H9 (cell line): ENCODE measurements around the gene SULF2. TPM values are rescaled to one million over a fixed set of nuclear protein-coding genes. Genes with fewer than 3 reads are reported as not detected.

Experiments used
- DNase-seq: peaks from one replicate; pipeline ENCODE4 v3.0.0-alpha.2; 2017
- H2AFZ ChIP-seq: one replicate; pipeline ENCODE4 v1.6.1; 2013; ENCODE audit warnings: mild to moderate bottlenecking, low read length, control low read depth, moderate library complexity
- H2AK5ac ChIP-seq: 2 replicates; pipeline ENCODE4 v1.6.1; 2013; ENCODE audit warnings: low read length, control low read depth, mixed read lengths; ENCODE audit not compliant: insufficient read length
- H2BK120ac ChIP-seq: one replicate; pipeline ENCODE4 v1.6.1; 2013; ENCODE audit warnings: low read depth, mild to moderate bottlenecking, low read length, control low read depth, inconsistent platforms; ENCODE audit not compliant: poor library complexity, severe bottlenecking
- H2BK12ac ChIP-seq: 2 replicates; pipeline ENCODE4 v1.6.1; 2013; ENCODE audit warnings: low read length, control low read depth, mixed read lengths, low read depth; ENCODE audit not compliant: insufficient read length
- H2BK15ac ChIP-seq: 2 replicates; pipeline ENCODE4 v1.6.1; 2013; ENCODE audit warnings: low read depth, low read length, control low read depth
- H2BK20ac ChIP-seq: one replicate; pipeline ENCODE4 v1.6.1; 2013; ENCODE audit warnings: low read depth, mild to moderate bottlenecking, low read length, control low read depth, inconsistent platforms; ENCODE audit not compliant: poor library complexity, severe bottlenecking
- H2BK5ac ChIP-seq: 2 replicates; pipeline ENCODE4 v1.6.1; 2013; ENCODE audit warnings: low read length, control low read depth, mixed read lengths; ENCODE audit not compliant: insufficient read length
- H3K14ac ChIP-seq: 2 replicates; pipeline ENCODE4 v1.6.1; 2013; ENCODE audit warnings: low read length, control low read depth; ENCODE audit not compliant: insufficient read depth
- H3K18ac ChIP-seq: 2 replicates; pipeline ENCODE4 v1.6.1; 2013; ENCODE audit warnings: low read depth, mild to moderate bottlenecking, mixed read lengths, low read length, control low read depth; ENCODE audit not compliant: insufficient read length
- H3K23ac ChIP-seq: 2 replicates; pipeline ENCODE4 v1.6.1; 2013; ENCODE audit warnings: low read length, control low read depth, mixed read lengths, low read depth; ENCODE audit not compliant: insufficient read length
- H3K23me2 ChIP-seq: 2 replicates; pipeline ENCODE4 v1.6.1; 2013; ENCODE audit warnings: low read depth, mild to moderate bottlenecking, mixed read lengths, low read length, control low read depth; ENCODE audit not compliant: insufficient read length, poor library complexity, severe bottlenecking
- H3K27ac ChIP-seq: 2 replicates; pipeline ENCODE4 v1.5.1; 2013; ENCODE audit warnings: low read length, control low read depth, mixed read lengths, low read depth; ENCODE audit not compliant: insufficient read length
- H3K27me3 ChIP-seq: 2 replicates; pipeline ENCODE4 v1.6.1; 2013; ENCODE audit warnings: low read length, control low read depth, inconsistent platforms; ENCODE audit not compliant: insufficient read depth
- H3K4ac ChIP-seq: 2 replicates; pipeline ENCODE4 v1.6.1; 2013; ENCODE audit warnings: low read depth, mild to moderate bottlenecking, control low read depth, inconsistent platforms, low read length, moderate library complexity
- H3K4me1 ChIP-seq: 2 replicates; pipeline ENCODE4 v1.6.1; 2013; ENCODE audit warnings: low read length, control low read depth, inconsistent platforms; ENCODE audit not compliant: insufficient read depth
- H3K4me2 ChIP-seq: 2 replicates; pipeline ENCODE4 v1.6.1; 2013; ENCODE audit warnings: low read length, control low read depth, mixed read lengths; ENCODE audit not compliant: insufficient read length, insufficient read depth
- H3K56ac ChIP-seq: 2 replicates; pipeline ENCODE4 v1.6.1; 2013; ENCODE audit warnings: low read depth, mild to moderate bottlenecking, mixed read lengths, low read length, control low read depth; ENCODE audit not compliant: insufficient read length
- H3K79me1 ChIP-seq: 2 replicates; pipeline ENCODE4 v1.6.1; 2013; ENCODE audit warnings: low read depth, mild to moderate bottlenecking, moderate library complexity, low read length, control low read depth, inconsistent platforms; ENCODE audit not compliant: insufficient read depth, poor library complexity, severe bottlenecking
- H3K79me2 ChIP-seq: 2 replicates; pipeline ENCODE4 v1.6.1; 2013; ENCODE audit warnings: low read length, control low read depth, inconsistent platforms; ENCODE audit not compliant: insufficient read depth
- H3K9ac ChIP-seq: 2 replicates; pipeline ENCODE4 v1.6.1; 2013; ENCODE audit warnings: low read length, control low read depth, mixed read lengths; ENCODE audit not compliant: insufficient read length; ENCODE audit errors: extremely low read depth
- H3K9me3 ChIP-seq: one replicate; pipeline ENCODE4 v1.6.1; 2013; ENCODE audit warnings: low read depth, low read length, inconsistent platforms; ENCODE audit not compliant: control insufficient read depth
- H3T11ph ChIP-seq: one replicate; pipeline ENCODE4 v1.6.1; 2013; ENCODE audit warnings: mild to moderate bottlenecking, low read length, control low read depth, inconsistent platforms
- H4K20me1 ChIP-seq: one replicate; pipeline ENCODE4 v1.6.1; 2013; ENCODE audit not compliant: control insufficient read depth, insufficient read length, insufficient read depth
- H4K5ac ChIP-seq: 2 replicates; pipeline ENCODE4 v1.6.1; 2013; ENCODE audit warnings: low read depth, mild to moderate bottlenecking, mixed read lengths, low read length, control low read depth; ENCODE audit not compliant: insufficient read length
- H4K8ac ChIP-seq: replicated peaks from 2 replicates; pipeline ENCODE4 v1.6.1; 2013; ENCODE audit warnings: low read length, control low read depth, mixed read lengths, low read depth; ENCODE audit not compliant: insufficient read length
- H4K91ac ChIP-seq: 2 replicates; pipeline ENCODE4 v1.6.1; 2013; ENCODE audit warnings: low read depth, mild to moderate bottlenecking, moderate library complexity, mixed read lengths, low read length, control low read depth; ENCODE audit not compliant: insufficient read length
- H3K27ac Mint-ChIP-seq, 3 experiments: 2 replicates in 2 of 3; 3 replicates in 1 of 3; pipeline ENCODE4 v1.8.0; 2020 to 2021; ENCODE audit warnings: mixed read lengths in 3 of 3, mild to moderate bottlenecking in 1 of 3, moderate library complexity in 1 of 3
- H3K27me3 Mint-ChIP-seq: 2 replicates; pipeline ENCODE4 v1.8.0; 2021; ENCODE audit warnings: low read depth, mild to moderate bottlenecking, moderate library complexity, mixed read lengths
- H3K36me3 Mint-ChIP-seq, 3 experiments: 2 replicates in 2 of 3; 3 replicates in 1 of 3; pipeline ENCODE4 v1.8.0; 2020 to 2021; ENCODE audit warnings: low read depth in 3 of 3, mixed read lengths in 3 of 3; ENCODE audit not compliant: insufficient read depth in 1 of 3
- H3K4me1 Mint-ChIP-seq, 2 experiments: 2 replicates each; pipeline ENCODE4 v1.8.0; 2020; ENCODE audit warnings: mixed read lengths in 2 of 2
- H3K4me3 Mint-ChIP-seq, 2 experiments: 2 replicates in 1 of 2; 3 replicates in 1 of 2; pipeline ENCODE4 v1.8.0; 2020 to 2021; ENCODE audit warnings: mild to moderate bottlenecking in 2 of 2, mixed read lengths in 2 of 2, moderate library complexity in 1 of 2
- H3K9me3 Mint-ChIP-seq, 2 experiments: 2 replicates in 1 of 2; 3 replicates in 1 of 2; pipeline ENCODE4 v1.8.0; 2020; ENCODE audit warnings: mild to moderate bottlenecking in 2 of 2, mixed read lengths in 2 of 2, moderate library complexity in 1 of 2
- CTCF ChIP-seq: fragments of 200-600 bp; sonication (generic); conservative IDR thresholded peaks from 3 replicates; pipeline ENCODE4 v1.8.0; 2021; ENCODE audit warnings: antibody characterized with exemption, mild to moderate bottlenecking
- WGBS: extraction: QIAGEN DNeasy Blood & Tissue Kit; methylation state at CpG from one replicate; pipeline ENCODE4 v1.1.7; 2013; ENCODE audit warnings: missing lambda C conversion rate, low lambda C conversion rate, mixed read lengths; ENCODE audit not compliant: insufficient read length; ENCODE audit errors: extremely low coverage; 5-methylcytosine and 5-hydroxymethylcytosine counted together
- total RNA-seq: library from RNA; stranded (reverse); gene quantifications from 2 replicates; pipeline ENCODE4 v1.2.1, GENCODE V29; 2021

SULF2 gene
- total RNA-seq, 1 experiment from 2014 or later: 31.2 TPM

- Histone ChIP-seq H3K9ac (no peak overlapping the region), H2BK120ac (no peak overlapping the region), H4K8ac (no peak overlapping the region), H3K27me3 (no peaks in the 10 kb centered on the region), H4K91ac (no peak overlapping the region), H3K4me2 (no peak overlapping the region), H3K14ac (no peak overlapping the region), H3K4me1 (no peaks in the 10 kb centered on the region), H2AFZ (no peak overlapping the region), H4K20me1 (no peaks in the 10 kb centered on the region), H3K18ac (no peak overlapping the region), H3K23ac (no peak overlapping the region), H3K56ac (no peak overlapping the region), H3K27ac (no peak overlapping the region), H3T11ph (no peak overlapping the region), H2BK20ac (no peak overlapping the region), H2BK15ac (no peak overlapping the region), H3K79me2 (no peaks in the 10 kb centered on the region), H4K5ac (no peak overlapping the region), H2BK5ac (no peak overlapping the region), H3K23me2 (no peaks in the 10 kb centered on the region), H2BK12ac (no peak overlapping the region), H2AK5ac (no peak overlapping the region), H3K9me3 (no peaks in the 10 kb centered on the region), H3K4ac (no peak overlapping the region), H3K79me1 (no peaks in the 10 kb centered on the region)
- WGBS: no CpG with 5 or more reads among the region's 4 CpGs
- DNase-seq: no peak
- no peak for TF ChIP-seq CTCF
- peaks cover 0 to 2% (median 0%) of the 10 kb centered on the region in 3 experiments; a peak in 3 of 7 replicates for H3K36me3 Mint-ChIP-seq
- H3K27me3 Mint-ChIP-seq: no peaks in the 10 kb centered on the region
- H3K4me3 Mint-ChIP-seq: no peak overlapping the region
- no peak overlapping the region for H3K27ac Mint-ChIP-seq
- peaks cover 0 to 7% of the 10 kb centered on the region in 2 experiments; a peak in 2 of 4 replicates for H3K4me1 Mint-ChIP-seq
- no peaks in the 10 kb centered on the region; a peak in 2 of 5 replicates for H3K9me3 Mint-ChIP-seq
These were observed 8.6 kb downstream of the SULF2 start for GRCh38 chr20:47776639-47777038.
